Endothelial cell of umbilical vein (primary cell): ENCODE data around the gene TRAF3. TPM values are rescaled to one million over a fixed set of nuclear protein-coding genes. Genes with fewer than 3 reads are reported as not detected.

Experiments
- BruUV-seq: library from RNA; stranded (reverse); fragments of 400-500 nt; replicated peaks from 2 replicates; lab custom pipeline; 2021; lab: Mats Ljungman, UMichigan
- CTCF ChIA-PET: fragments of 300-600, 350-600 bp; sonication (Branson Sonifier 250); formaldehyde crosslinking; loops from one replicate; lab custom pipeline; 2021; ENCODE audit warnings: antibody characterized with exemption, inconsistent platforms; lab: Charles Lee
- POLR2A ChIA-PET: fragments of 300-600, 350-600 bp; sonication (Branson Sonifier 250); formaldehyde crosslinking; loops from one replicate; lab custom pipeline; 2021; ENCODE audit warnings: antibody characterized with exemption, inconsistent platforms; lab: Charles Lee
- DNase-seq: peaks from one replicate; pipeline ENCODE4 v3.0.0-alpha.2; 2011; ENCODE audit warnings: low read depth, low spot score
- FAIRE-seq: peaks from 2 replicates; lab custom pipeline; 2011; peaks lifted over from hg19 to GRCh38; lab: Jason Lieb, UNC
- H2AFZ ChIP-seq: 2 replicates; pipeline ENCODE4 v1.6.0; 2012; ENCODE audit warnings: low read depth, low read length, control low read depth, inconsistent platforms
- H3K27ac ChIP-seq: 2 replicates; pipeline ENCODE4 v1.5.1; 2011; ENCODE audit warnings: low read depth, mild to moderate bottlenecking, control low read depth, low read length, moderate library complexity; ENCODE audit not compliant: insufficient read depth
- H3K27me3 ChIP-seq, 2 experiments: 2 replicates each; pipeline versions ENCODE4 v1.6.0 to v1.6.1; 2011; ENCODE audit warnings: low read length in 2 of 2, mixed read lengths in 1 of 2; ENCODE audit not compliant: control insufficient read depth in 2 of 2, insufficient read depth in 2 of 2
- H3K36me3 ChIP-seq, 2 experiments: 2 replicates in 1 of 2; 3 replicates in 1 of 2; pipeline ENCODE4 v1.5.1; 2011; ENCODE audit warnings: low read length in 2 of 2, mild to moderate bottlenecking in 1 of 2, moderate library complexity in 1 of 2; ENCODE audit not compliant: control insufficient read depth in 2 of 2, insufficient read depth in 2 of 2; ENCODE audit errors: extremely low read depth in 1 of 2
- H3K4me1 ChIP-seq: 3 replicates; pipeline ENCODE4 v1.5.1; 2011; ENCODE audit warnings: mild to moderate bottlenecking, low read length; ENCODE audit not compliant: control insufficient read depth, insufficient read depth; ENCODE audit errors: extremely low read depth
- H3K4me2 ChIP-seq: 2 replicates; pipeline ENCODE4 v1.6.1; 2011; ENCODE audit warnings: low read length, control low read depth, mixed read lengths; ENCODE audit not compliant: insufficient read depth
- H3K4me3 ChIP-seq, 3 experiments: fragments of 200-600 bp in 1 of 3; sonication (generic), shearing (Covaris generic) in 1 of 3; replicated peaks in 1 of 3; 2 replicates each; pipeline ENCODE4 v1.5.1; 2011 to 2016; ENCODE audit warnings: control low read depth in 3 of 3, low read length in 3 of 3, mild to moderate bottlenecking in 2 of 3, inconsistent platforms in 1 of 3, low read depth in 1 of 3, moderate library complexity in 1 of 3; ENCODE audit not compliant: insufficient read depth in 1 of 3
- H3K79me2 ChIP-seq: 2 replicates; pipeline ENCODE4 v1.6.0; 2012; ENCODE audit warnings: low read length, inconsistent platforms; ENCODE audit not compliant: control insufficient read depth, insufficient read depth
- H3K9ac ChIP-seq: replicated peaks from 2 replicates; pipeline ENCODE3; 2011; ENCODE audit warnings: low read length, control low read depth; ENCODE audit not compliant: insufficient read depth; ENCODE audit errors: extremely low read depth
- H3K9me1 ChIP-seq: replicated peaks from 3 replicates; pipeline ENCODE4 v1.6.0; 2011; ENCODE audit warnings: mild to moderate bottlenecking, low read length; ENCODE audit not compliant: control insufficient read depth, insufficient read depth; ENCODE audit errors: extremely low read depth
- H3K9me3 ChIP-seq: replicated peaks from 2 replicates; pipeline ENCODE4 v1.5.1; 2012; ENCODE audit warnings: low read length, inconsistent platforms; ENCODE audit not compliant: control insufficient read depth, insufficient read depth
- H4K20me1 ChIP-seq: replicated peaks from 2 replicates; pipeline ENCODE3; 2011; ENCODE audit warnings: mild to moderate bottlenecking, low read length; ENCODE audit not compliant: control insufficient read depth, insufficient read depth; ENCODE audit errors: extremely low read depth
- CTCF ChIP-seq, 2 donors: IDR thresholded peaks; 1 replicate in 1 of 2; 2 replicates in 1 of 2; pipeline ENCODE4 v1.5.1; 2011; ENCODE audit warnings: low read length in 2 of 2, mild to moderate bottlenecking in 2 of 2, moderate library complexity in 2 of 2, control low read depth in 1 of 2, inconsistent platforms in 1 of 2, low read depth in 1 of 2; ENCODE audit not compliant: insufficient read depth in 1 of 2; ENCODE audit errors: extremely low read depth in 1 of 2
- EZH2 ChIP-seq: IDR thresholded peaks from 2 replicates; pipeline ENCODE4 v1.6.1; 2012; ENCODE audit warnings: borderline replicate concordance, low read depth, mild to moderate bottlenecking, moderate library complexity, low read length, inconsistent platforms; ENCODE audit not compliant: severe bottlenecking
- FOS ChIP-seq: IDR thresholded peaks from 2 replicates; pipeline ENCODE4 v1.6.1; 2011; ENCODE audit warnings: mild to moderate bottlenecking, low read length, moderate library complexity, borderline replicate concordance; ENCODE audit not compliant: insufficient read depth
- GATA2 ChIP-seq: IDR thresholded peaks from 2 replicates; pipeline ENCODE4 v1.7.0; 2011; ENCODE audit warnings: low read depth, mild to moderate bottlenecking, moderate library complexity, mixed read lengths, low read length; ENCODE audit not compliant: insufficient read length, insufficient read depth
- JUN ChIP-seq: IDR thresholded peaks from 2 replicates; pipeline ENCODE4 v1.6.1; 2011; ENCODE audit warnings: borderline replicate concordance, low read depth; ENCODE audit not compliant: insufficient read length, insufficient read depth
- MAX ChIP-seq: IDR thresholded peaks from 2 replicates; pipeline ENCODE4 v1.6.1; 2011; ENCODE audit not compliant: insufficient read depth, insufficient read length
- MYC ChIP-seq: IDR thresholded peaks from one replicate; pipeline ENCODE4 v1.6.1; 2011; ENCODE audit warnings: mild to moderate bottlenecking, low read depth, low read length
- POLR2A ChIP-seq: IDR thresholded peaks from 2 replicates; pipeline ENCODE4 v1.6.1; 2012; ENCODE audit warnings: low read depth, mild to moderate bottlenecking, control low read depth, low read length
- POLR2AphosphoS5 ChIP-seq: IDR thresholded peaks from 2 replicates; pipeline ENCODE4 v1.6.1; 2012; ENCODE audit warnings: low read depth, mild to moderate bottlenecking, control low read depth, low read length, moderate library complexity; ENCODE audit not compliant: insufficient read depth
- dilution Hi-C: fragments of 300-500 bp; cut with MboI; formaldehyde crosslinking; loops from one replicate; pipeline ENCODE4 v1.15.0; 2019; ENCODE audit warnings: low sequenced_read_pairs; ENCODE audit not compliant: extremely low pct_ligation_motif_present
- intact Hi-C: fragments of 100-400 bp; cut with micrococcal nuclease; formaldehyde crosslinking; loops from one replicate; pipeline ENCODE4 v1.10.0; 2022
- polyA plus RNA-seq, 4 experiments: library from polyadenylated mRNA; depleted of rRNA in 3 of 4; stranded (reverse) in 3 of 4; unstranded in 1 of 4; fragments of >200 nt; gene quantifications; 2 replicates each; pipeline versions ENCODE4 v1.2.1 to v1.2.3, GENCODE V29; 2011 to 2012; ENCODE audit warnings: missing spikeins in 1 of 4
- total RNA-seq: library from RNA; stranded (reverse); gene quantifications from 2 replicates; pipeline ENCODE4 v1.2.3, GENCODE V29; 2021

Gene TRAF3
- total and polyA plus RNA-seq, 2 donors (not counting 3 experiments of a cell fraction or from before 2014, with no cell fraction given), result 14.4 to 27.6 TPM

- DNase-seq (no peak), FAIRE-seq (no peak)
- no peak overlapping the region for H3K9ac ChIP-seq
- intact Hi-C loops (no loop called here), dilution Hi-C loops (no loop called here)
- no peaks in the 10 kb centered on the region for H3K9me1 ChIP-seq
- H2AFZ ChIP-seq, result no peak overlapping the region
- H3K79me2 ChIP-seq, result no peaks in the 10 kb centered on the region
- H3K4me3 ChIP-seq, result no peak overlapping the region
- H4K20me1 ChIP-seq, result no peaks in the 10 kb centered on the region
- H3K4me1 ChIP-seq, result no peaks in the 10 kb centered on the region
- no peaks in the 10 kb centered on the region for H3K9me3 ChIP-seq
- no peak overlapping the region for H3K4me2 ChIP-seq
- H3K27me3 ChIP-seq, result peaks cover 11 to 15% of the 10 kb centered on the region in 2 experiments
- peaks cover 0 to 2% of the 10 kb centered on the region in 2 experiments for H3K36me3 ChIP-seq
- no TSS peak for BruUV-seq
- ChIA-PET POLR2A (no interaction called here), CTCF (no interaction called here)
- H3K27ac ChIP-seq, result no peak overlapping the region
- no peak for TF ChIP-seq MAX
- no peak for TF ChIP-seq JUN
- no peak for TF ChIP-seq FOS
- TF ChIP-seq CTCF (IDR thresholded peaks at IDR 0.05; ENCODE audit: extremely low read depth in 1 of 2, insufficient read depth in 1 of 2, low read depth in 1 of 2, low read length in 2 of 2), result no peak
- TF ChIP-seq MYC, result no peak
- no peak for TF ChIP-seq POLR2A
Measured at GRCh38 chr14:102757646-102758045, 19.6 kb upstream of the TRAF3 start.

- Histone ChIP-seq H4K20me1 (no peaks in the 10 kb centered on the region), H2AFZ (no peak overlapping the region), H3K79me2 (no peaks in the 10 kb centered on the region), H3K9me3 (no peaks in the 10 kb centered on the region), H3K9ac (no peak overlapping the region), H3K4me1 (no peaks in the 10 kb centered on the region), H3K27ac (no peak overlapping the region), H3K4me2 (no peak overlapping the region), H3K4me3 (no peak overlapping the region), H3K27me3 (peaks cover 11 to 15% of the 10 kb centered on the region in 2 experiments), H3K36me3 (no peaks in the 10 kb centered on the region), H3K9me1 (no peaks in the 10 kb centered on the region)
- BruUV-seq, result no TSS peak
- no peak for DNase-seq
- no peak for TF ChIP-seq GATA2
- no peak for TF ChIP-seq JUN
- no peak for TF ChIP-seq FOS
- TF ChIP-seq CTCF (IDR thresholded peaks at IDR 0.05; ENCODE audit: extremely low read depth in 1 of 2, insufficient read depth in 1 of 2, low read depth in 1 of 2, low read length in 2 of 2), result no peak
- TF ChIP-seq POLR2AphosphoS5, result no peak
- TF ChIP-seq EZH2, result no peak
- TF ChIP-seq MYC, result no peak
- TF ChIP-seq MAX, result no peak
- no peak for TF ChIP-seq POLR2A
- CTCF ChIA-PET, result no interaction called here
- intact Hi-C loops (no loop called here), dilution Hi-C loops (no loop called here)
- FAIRE-seq, result no peak
- POLR2A ChIA-PET, result no interaction called here
Measured at GRCh38 chr14:102758087-102758486, 19.2 kb upstream of the TRAF3 start.
